Tibial nerve (tissue), 4 donors: Measurements from ENCODE around the gene SPTA1.

ENCODE experiments used
- EP300 ChIP-seq, 2 donors: sonication (generic); formaldehyde crosslinking; IDR thresholded peaks; one replicate each; pipeline ENCODE4 v1.6.1; 2017; ENCODE audit warnings: antibody characterized with exemption in 2 of 2, mild to moderate bottlenecking in 1 of 2
- POLR2A ChIP-seq, 2 donors: fragments of 450-650 bp; IDR thresholded peaks; one replicate each; pipeline ENCODE4 v1.6.1; 2017; ENCODE audit warnings: antibody characterized with exemption in 2 of 2, mild to moderate bottlenecking in 2 of 2, moderate library complexity in 2 of 2
- TF ChIP-seq, protein P1 (sequence below), 5 experiments: fragments of 200-600 bp in 3 of 5; fragments of 450-650 bp in 2 of 5; sonication (generic) in 3 of 5; IDR thresholded peaks; one replicate each; pipeline ENCODE4 v1.5.1; 2016 to 2019; ENCODE audit warnings: antibody characterized with exemption in 5 of 5, mild to moderate bottlenecking in 3 of 5, moderate library complexity in 2 of 5

DNA sequence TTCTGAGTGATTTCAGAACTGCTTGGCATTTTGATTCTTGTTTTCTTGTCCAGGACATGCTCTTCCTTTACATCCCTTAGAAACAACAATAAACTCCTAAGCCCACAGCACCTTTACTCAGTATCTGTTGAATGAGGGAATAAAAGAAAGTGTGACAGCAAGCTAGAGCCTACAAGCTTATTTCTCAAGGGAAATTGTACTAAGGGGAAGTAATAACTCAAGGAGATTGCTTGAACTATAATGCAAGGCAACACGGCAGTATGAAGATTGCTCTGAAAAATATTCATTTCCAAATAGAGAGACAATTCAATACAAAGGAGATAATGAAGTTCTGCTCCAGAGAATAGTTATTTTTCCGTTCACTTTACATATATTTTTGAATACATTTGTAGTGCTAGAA lies 122.7 kb downstream of the SPTA1 start:
- TF ChIP-seq, protein P1, sequence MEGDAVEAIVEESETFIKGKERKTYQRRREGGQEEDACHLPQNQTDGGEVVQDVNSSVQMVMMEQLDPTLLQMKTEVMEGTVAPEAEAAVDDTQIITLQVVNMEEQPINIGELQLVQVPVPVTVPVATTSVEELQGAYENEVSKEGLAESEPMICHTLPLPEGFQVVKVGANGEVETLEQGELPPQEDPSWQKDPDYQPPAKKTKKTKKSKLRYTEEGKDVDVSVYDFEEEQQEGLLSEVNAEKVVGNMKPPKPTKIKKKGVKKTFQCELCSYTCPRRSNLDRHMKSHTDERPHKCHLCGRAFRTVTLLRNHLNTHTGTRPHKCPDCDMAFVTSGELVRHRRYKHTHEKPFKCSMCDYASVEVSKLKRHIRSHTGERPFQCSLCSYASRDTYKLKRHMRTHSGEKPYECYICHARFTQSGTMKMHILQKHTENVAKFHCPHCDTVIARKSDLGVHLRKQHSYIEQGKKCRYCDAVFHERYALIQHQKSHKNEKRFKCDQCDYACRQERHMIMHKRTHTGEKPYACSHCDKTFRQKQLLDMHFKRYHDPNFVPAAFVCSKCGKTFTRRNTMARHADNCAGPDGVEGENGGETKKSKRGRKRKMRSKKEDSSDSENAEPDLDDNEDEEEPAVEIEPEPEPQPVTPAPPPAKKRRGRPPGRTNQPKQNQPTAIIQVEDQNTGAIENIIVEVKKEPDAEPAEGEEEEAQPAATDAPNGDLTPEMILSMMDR (IDR thresholded peaks at IDR 0.05), result no peak
- TF ChIP-seq POLR2A (IDR thresholded peaks at IDR 0.05) (no peak), EP300 (IDR thresholded peaks at IDR 0.05) (no peak)
